Activated T-cell treated with anti-CD3 and anti-CD28 coated beads, Interleukin-2, amount 50 U/mL, for 4 hours (primary cell): ENCODE data around the gene MFN2. TPM values are rescaled to one million over a fixed set of nuclear protein-coding genes. Genes with fewer than 3 reads are reported as not detected.
"Not testable (repeated sequence)": the region's sequence is repeated elsewhere in the genome, so short reads cannot be mapped to it uniquely, and the experiment has no call there.

Experiments used
- ATAC-seq, 2 donors: fragments of 200-7000 bp; cut with Tn5 transposase; one replicate each; pipeline ENCODE4 v1.10.0; 2021
- DNase-seq: peaks from one replicate; pipeline ENCODE4 v3.0.0-alpha.2; 2020
- H3K27me3 Mint-ChIP-seq: one replicate; pipeline ENCODE4 v1.8.0; 2021; ENCODE audit warnings: low read depth, mixed read lengths
- H3K36me3 Mint-ChIP-seq: one replicate; pipeline ENCODE4 v1.8.0; 2022; ENCODE audit warnings: mixed read lengths; ENCODE audit not compliant: insufficient read depth
- H3K4me1 Mint-ChIP-seq: one replicate; pipeline ENCODE4 v1.8.0; 2021; ENCODE audit warnings: low read depth, mixed read lengths
- H3K4me3 Mint-ChIP-seq: one replicate; pipeline ENCODE4 v1.8.0; 2021; ENCODE audit warnings: mild to moderate bottlenecking, moderate library complexity, mixed read lengths
- H3K9me3 Mint-ChIP-seq: one replicate; pipeline ENCODE4 v1.8.0; 2021; ENCODE audit warnings: mixed read lengths
- total RNA-seq, 3 donors: library from RNA; stranded (reverse); gene quantifications; one replicate each; pipeline ENCODE4 v1.2.1, GENCODE V29; 2021

MFN2 gene
- 100 to 1,000 TPM in 1 of 3 donors, 10 to 100 TPM in 2; 96.2 to 105 (median 96.7) TPM for total RNA-seq

DNA sequence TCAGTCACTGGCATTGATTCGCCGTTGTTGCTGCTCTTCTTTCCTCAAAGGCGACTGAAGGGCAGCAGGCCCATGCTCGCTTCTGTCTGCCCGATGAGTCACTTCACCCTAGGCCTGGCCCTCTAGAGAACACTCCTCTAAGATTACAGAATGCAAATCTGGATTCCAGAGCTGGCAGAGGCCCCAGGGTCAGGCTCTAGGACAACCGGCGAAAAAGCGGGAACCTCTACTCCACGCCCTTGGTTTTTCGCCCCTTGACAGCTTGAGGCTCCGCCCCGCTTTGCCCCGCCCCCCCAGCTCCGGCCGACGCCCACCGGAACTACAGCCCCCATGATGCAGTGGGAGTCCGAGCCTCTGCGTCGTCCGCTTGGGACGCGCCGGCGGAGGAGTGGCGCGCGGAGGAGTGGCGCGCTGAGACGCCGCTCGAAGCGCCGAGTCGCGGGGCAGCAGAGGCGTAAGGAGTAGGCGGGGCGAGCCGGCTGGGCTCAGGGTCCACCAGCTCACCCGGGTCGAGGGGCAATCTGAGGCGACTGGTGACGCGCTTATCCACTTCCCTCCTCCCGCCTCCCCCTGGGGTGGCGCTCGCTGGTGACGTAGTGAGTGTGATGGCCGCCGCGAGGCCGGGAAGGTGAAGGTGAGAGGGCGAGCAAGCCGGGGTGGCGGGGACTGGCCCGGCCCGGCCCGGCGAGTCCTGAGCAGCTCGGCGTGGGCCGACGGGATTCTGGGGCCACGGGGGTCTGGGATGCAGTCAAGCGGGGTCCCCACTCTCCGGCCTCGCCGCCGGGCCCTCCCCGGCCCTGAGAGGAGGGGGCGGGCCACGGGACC lies at the start of gene MFN2:
Gene MFN2 (plus strand): TSS at position 594 of the 825 bp plus-strand sequence. CDS start 8,725 bp downstream, outside the sequence.
- Mint-ChIP-seq H3K36me3 (peaks cover 22% of the 10 kb centered on the region), H3K4me3 (peak within 1 kb of the TSS; percentile 89), H3K9me3 (no peaks in the 10 kb centered on the region), H3K27me3 (no peaks in the 10 kb centered on the region), H3K4me1 (peaks cover 36% of the 10 kb centered on the region)
- DNase-seq: peak; percentile 86
- ATAC-seq: peak; percentile 93 to 95

GRCh38 chr1:11930571-11931445 lies 49.4 kb upstream of the MFN2 start:
- H3K27me3 Mint-ChIP-seq: no peaks in the 10 kb centered on the region
- ATAC-seq: no peak
- no peak for DNase-seq
- H3K9me3 Mint-ChIP-seq: no peaks in the 10 kb centered on the region
- no peaks in the 10 kb centered on the region for H3K36me3 Mint-ChIP-seq
- no peak overlapping the region for H3K4me3 Mint-ChIP-seq
- peaks cover 3% of the 10 kb centered on the region for H3K4me1 Mint-ChIP-seq

DNA sequence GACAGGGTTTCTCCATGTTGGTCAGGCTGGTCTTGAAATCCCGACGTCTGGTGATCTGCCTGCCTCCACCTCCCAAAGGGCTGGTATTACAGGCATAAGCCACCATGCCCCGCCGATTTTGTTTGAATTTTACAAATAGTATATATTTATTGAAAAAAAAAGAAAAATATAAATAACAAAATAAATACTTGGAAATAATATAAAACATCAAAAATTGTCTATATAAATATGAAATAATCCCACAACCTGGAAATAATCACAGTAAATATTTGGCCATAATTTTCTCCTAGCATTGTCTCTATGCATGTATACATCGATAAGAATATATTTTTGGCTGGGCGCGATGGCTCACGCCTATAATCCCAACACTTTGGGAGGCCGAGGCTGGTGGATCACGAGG lies 48.4 kb upstream of the MFN2 start:
- H3K36me3 Mint-ChIP-seq: no peaks in the 10 kb centered on the region
- no peak for ATAC-seq

GRCh38 chr1:11934302-11935056 lies 45.8 kb upstream of the MFN2 start, which contains the start of gene PLOD1:
TSS of gene PLOD1 (plus strand) at chr1:11934717. CDS start at chr1:11934780, 63 bp downstream.
- Mint-ChIP-seq H3K4me3 (peak within 1 kb of the TSS; percentile 78), H3K9me3 (no peaks in the 10 kb centered on the region), H3K4me1 (peaks cover 3% of the 10 kb centered on the region), H3K36me3 (no peaks in the 10 kb centered on the region), H3K27me3 (no peaks in the 10 kb centered on the region)
- DNase-seq (peak; percentile 82), ATAC-seq (peak; percentile 100)

More for the DNA sequence above, 48.4 kb upstream of the MFN2 start:
- no peak for DNase-seq
- no peak overlapping the region for H3K4me3 Mint-ChIP-seq
- no peaks in the 10 kb centered on the region for H3K27me3 Mint-ChIP-seq
- no peaks in the 10 kb centered on the region for H3K9me3 Mint-ChIP-seq
- peaks cover 3% of the 10 kb centered on the region for H3K4me1 Mint-ChIP-seq

GRCh38 chr1:11935057-11935412 lies 45.2 kb upstream of the MFN2 start:
- Mint-ChIP-seq H3K9me3 (no peaks in the 10 kb centered on the region), H3K4me3 (peak overlapping the region; percentile 78), H3K27me3 (no peaks in the 10 kb centered on the region), H3K4me1 (peaks cover 3% of the 10 kb centered on the region), H3K36me3 (no peaks in the 10 kb centered on the region)
- no peak for ATAC-seq
- no peak for DNase-seq

DNA sequence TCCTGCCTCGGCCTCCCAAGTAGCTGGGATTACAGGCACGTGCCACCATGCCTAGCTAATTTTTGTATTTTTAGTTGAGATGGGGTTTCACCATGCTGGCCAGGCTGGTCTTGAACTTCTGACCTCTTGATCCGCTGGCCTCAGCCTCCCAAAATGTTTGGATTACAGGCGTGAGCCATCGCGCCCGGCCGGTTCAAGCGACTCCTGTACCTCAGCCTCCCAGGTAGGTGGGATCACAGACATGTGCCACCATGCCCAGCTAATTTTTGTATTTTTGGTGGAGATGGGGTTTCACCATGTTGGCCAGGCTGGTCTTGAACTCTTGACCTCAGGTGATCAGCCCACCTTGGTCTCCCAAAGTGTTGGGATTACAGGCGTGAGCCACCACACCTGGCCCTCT lies 44.5 kb upstream of the MFN2 start:
- H3K9me3 Mint-ChIP-seq, DNase-seq: not testable (repeated sequence)

GRCh38 chr1:11938722-11939526 lies 41.3 kb upstream of the MFN2 start:
- no peak for ATAC-seq
- Mint-ChIP-seq H3K27me3 (no peaks in the 10 kb centered on the region), H3K4me1 (peaks cover 3% of the 10 kb centered on the region), H3K36me3 (no peaks in the 10 kb centered on the region), H3K9me3 (no peaks in the 10 kb centered on the region), H3K4me3 (no peak overlapping the region)
- no peak for DNase-seq

More for the DNA sequence above, 44.5 kb upstream of the MFN2 start:
- not testable (repeated sequence) for H3K4me1 Mint-ChIP-seq, H3K36me3 Mint-ChIP-seq, H3K27me3 Mint-ChIP-seq, ATAC-seq
- H3K4me3 Mint-ChIP-seq: peak overlapping the region; percentile 53

GRCh38 chr1:11939794-11940193 lies 40.5 kb upstream of the MFN2 start:
- not testable (repeated sequence) for H3K4me1 Mint-ChIP-seq, H3K36me3 Mint-ChIP-seq, H3K9me3 Mint-ChIP-seq, DNase-seq, H3K27me3 Mint-ChIP-seq, ATAC-seq, H3K4me3 Mint-ChIP-seq

GRCh38 chr1:11940260-11940921 lies 39.9 kb upstream of the MFN2 start:
- Mint-ChIP-seq H3K9me3 (no peaks in the 10 kb centered on the region), H3K4me3 (no peak overlapping the region), H3K27me3 (no peaks in the 10 kb centered on the region), H3K36me3 (no peaks in the 10 kb centered on the region), H3K4me1 (no peaks in the 10 kb centered on the region)
- DNase-seq (no peak), ATAC-seq (no peak)

- no peaks in the 10 kb centered on the region for H3K9me3 Mint-ChIP-seq
- DNase-seq: no peak
- H3K27me3 Mint-ChIP-seq: no peaks in the 10 kb centered on the region
- no peaks in the 10 kb centered on the region for H3K36me3 Mint-ChIP-seq
- no peak overlapping the region for H3K4me3 Mint-ChIP-seq
- no peaks in the 10 kb centered on the region for H3K4me1 Mint-ChIP-seq
- no peak for ATAC-seq
Measured at GRCh38 chr1:11942280-11942679, 38.0 kb upstream of the MFN2 start.

DNA sequence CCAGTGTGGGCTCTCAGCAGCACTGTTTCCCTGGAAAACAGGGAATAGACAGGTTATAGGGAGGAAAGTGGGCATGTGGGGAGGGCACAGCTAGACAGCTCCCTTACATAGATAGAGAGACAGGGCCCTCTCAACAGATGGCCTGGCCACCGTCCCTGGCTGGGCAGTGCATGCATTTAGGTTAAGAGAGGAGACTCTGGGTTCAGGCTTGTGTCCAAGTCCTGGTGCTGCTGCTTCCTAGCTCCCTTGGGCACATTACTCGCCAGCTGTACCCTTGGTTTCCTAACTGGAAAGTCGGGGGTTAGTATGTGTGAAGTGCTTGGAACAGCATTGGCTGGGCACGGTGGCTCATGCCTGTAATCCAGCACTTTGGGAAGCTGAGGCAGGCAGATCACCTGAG lies 36.6 kb upstream of the MFN2 start:
- no peak for DNase-seq
- H3K4me3 Mint-ChIP-seq: no peak overlapping the region
- no peaks in the 10 kb centered on the region for H3K9me3 Mint-ChIP-seq
- no peaks in the 10 kb centered on the region for H3K36me3 Mint-ChIP-seq
- no peaks in the 10 kb centered on the region for H3K27me3 Mint-ChIP-seq
- H3K4me1 Mint-ChIP-seq: no peaks in the 10 kb centered on the region
- ATAC-seq: no peak

DNA sequence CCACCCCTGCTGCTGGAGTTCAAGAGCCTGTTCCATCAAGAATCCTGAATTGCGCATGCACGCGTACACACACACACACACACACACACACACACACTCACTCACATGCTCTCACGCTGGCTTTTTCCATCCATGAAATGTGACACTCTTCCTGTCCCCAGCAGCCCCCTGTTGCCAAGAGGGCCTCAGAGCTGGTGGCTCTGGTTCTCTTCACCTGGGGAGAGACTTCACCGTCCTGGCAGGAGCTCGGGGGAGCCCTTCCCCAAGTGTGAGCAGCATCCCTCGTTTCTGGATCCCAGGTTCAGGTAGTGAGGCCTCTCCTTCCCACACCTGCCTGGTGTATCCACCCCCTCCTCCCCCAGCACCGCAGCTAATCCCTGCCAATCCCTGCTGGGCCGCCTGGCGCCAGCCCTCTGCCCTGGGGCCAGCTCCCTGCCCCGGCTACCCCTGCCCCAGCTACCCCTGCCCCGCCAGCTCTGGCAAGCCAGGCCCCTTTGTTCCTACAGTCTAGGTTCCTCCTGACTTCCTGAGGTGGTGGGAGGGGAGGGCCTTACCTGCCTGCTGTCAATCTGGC lies 35.8 kb upstream of the MFN2 start:
- DNase-seq (no peak), ATAC-seq (no peak)
- Mint-ChIP-seq H3K4me3 (no peak overlapping the region), H3K9me3 (no peaks in the 10 kb centered on the region), H3K36me3 (no peaks in the 10 kb centered on the region), H3K4me1 (no peaks in the 10 kb centered on the region), H3K27me3 (no peaks in the 10 kb centered on the region)

GRCh38 chr1:11946647-11947046 lies 33.6 kb upstream of the MFN2 start:
- peaks cover 3% of the 10 kb centered on the region for H3K36me3 Mint-ChIP-seq
- no peaks in the 10 kb centered on the region for H3K4me1 Mint-ChIP-seq
- no peaks in the 10 kb centered on the region for H3K27me3 Mint-ChIP-seq
- no peak for DNase-seq
- ATAC-seq: no peak
- H3K9me3 Mint-ChIP-seq: no peaks in the 10 kb centered on the region
- no peak overlapping the region for H3K4me3 Mint-ChIP-seq
